NB4 (cell line): ENCODE measurements around the gene RASIP1.
"Not testable (repeated sequence)": the region's sequence is repeated elsewhere in the genome, so short reads cannot be mapped to it uniquely, and the experiment has no call there.

Experiments used
- DNase-seq: peaks from one replicate; pipeline ENCODE4 v3.0.0; 2010; ENCODE audit warnings: low read depth
- H3K4me3 ChIP-seq: one replicate; pipeline ENCODE4 v1.5.1; 2011; ENCODE audit warnings: mild to moderate bottlenecking, low read depth, low read length, moderate library complexity
- CTCF ChIP-seq: IDR thresholded peaks from one replicate; pipeline ENCODE4 v1.5.1; 2012; ENCODE audit warnings: low read depth, low read length
- MAX ChIP-seq: IDR thresholded peaks from 2 replicates; pipeline ENCODE4 v1.6.1; 2011; ENCODE audit warnings: low read depth, low read length
- MYC ChIP-seq: IDR thresholded peaks from 2 replicates; pipeline ENCODE4 v1.6.1; 2011; ENCODE audit warnings: low read depth, low read length
- POLR2A ChIP-seq: IDR thresholded peaks from 2 replicates; pipeline ENCODE4 v1.6.1; 2011; ENCODE audit warnings: mild to moderate bottlenecking; ENCODE audit not compliant: insufficient read length; ENCODE audit errors: extremely low read depth

RASIP1 gene

GRCh38 chr19:48722196-48722708, 18.2 kb downstream of the RASIP1 start:
- no peak for DNase-seq
- TF ChIP-seq POLR2A = no peak
- no peak for TF ChIP-seq CTCF
- TF ChIP-seq MAX = no peak
- no peak for TF ChIP-seq MYC

GRCh38 chr19:48720613-48721296, 19.7 kb downstream of the RASIP1 start:
- peak overlapping the region; percentile 58 for H3K4me3 ChIP-seq
- peak; percentile 100 for DNase-seq
- TF ChIP-seq MYC (no peak), MAX (no peak), POLR2A (no peak), CTCF (no peak)

More at GRCh38 chr19:48722196-48722708, 18.2 kb downstream of the RASIP1 start:
- H3K4me3 ChIP-seq = no peak overlapping the region

- TF ChIP-seq MAX (no peak), CTCF (no peak), MYC (no peak), POLR2A (no peak)
These were observed 20.2 kb downstream of the RASIP1 start for GRCh38 chr19:48720251-48720612.

GRCh38 chr19:48719263-48720171, 20.9 kb downstream of the RASIP1 start, which contains the start of gene MAMSTR:
MAMSTR (minus strand) TSS chr19:48719725; CDS start chr19:48719031, 694 bp downstream.
- peak within 1 kb of the TSS; percentile 58 for H3K4me3 ChIP-seq
- TF ChIP-seq CTCF (no peak), MYC (no peak), MAX (no peak), POLR2A (no peak)
- no peak for DNase-seq

More at GRCh38 chr19:48720251-48720612, 20.2 kb downstream of the RASIP1 start:
- H3K4me3 ChIP-seq = peak overlapping the region; percentile 58
- DNase-seq = no peak

GRCh38 chr19:48718711-48719231, 21.6 kb downstream of the RASIP1 start:
- no peak overlapping the region for H3K4me3 ChIP-seq
- TF ChIP-seq POLR2A = no peak
- no peak for TF ChIP-seq MYC
- TF ChIP-seq MAX = no peak
- TF ChIP-seq CTCF = no peak
- no peak for DNase-seq

GRCh38 chr19:48718106-48718505, 22.3 kb downstream of the RASIP1 start:
- not testable (repeated sequence) for DNase-seq, H3K4me3 ChIP-seq
